ENCODE data around the gene MYL5. TPM values are rescaled to one million over a fixed set of nuclear protein-coding genes. Genes with fewer than 3 reads are reported as not detected.

MYL5 gene
- total and polyA plus RNA-seq, 2 of the 13 experiments (the other 11 are each of a cell fraction or from before 2014, with no cell fraction given): 6.5 to 16.0 TPM

DNA sequence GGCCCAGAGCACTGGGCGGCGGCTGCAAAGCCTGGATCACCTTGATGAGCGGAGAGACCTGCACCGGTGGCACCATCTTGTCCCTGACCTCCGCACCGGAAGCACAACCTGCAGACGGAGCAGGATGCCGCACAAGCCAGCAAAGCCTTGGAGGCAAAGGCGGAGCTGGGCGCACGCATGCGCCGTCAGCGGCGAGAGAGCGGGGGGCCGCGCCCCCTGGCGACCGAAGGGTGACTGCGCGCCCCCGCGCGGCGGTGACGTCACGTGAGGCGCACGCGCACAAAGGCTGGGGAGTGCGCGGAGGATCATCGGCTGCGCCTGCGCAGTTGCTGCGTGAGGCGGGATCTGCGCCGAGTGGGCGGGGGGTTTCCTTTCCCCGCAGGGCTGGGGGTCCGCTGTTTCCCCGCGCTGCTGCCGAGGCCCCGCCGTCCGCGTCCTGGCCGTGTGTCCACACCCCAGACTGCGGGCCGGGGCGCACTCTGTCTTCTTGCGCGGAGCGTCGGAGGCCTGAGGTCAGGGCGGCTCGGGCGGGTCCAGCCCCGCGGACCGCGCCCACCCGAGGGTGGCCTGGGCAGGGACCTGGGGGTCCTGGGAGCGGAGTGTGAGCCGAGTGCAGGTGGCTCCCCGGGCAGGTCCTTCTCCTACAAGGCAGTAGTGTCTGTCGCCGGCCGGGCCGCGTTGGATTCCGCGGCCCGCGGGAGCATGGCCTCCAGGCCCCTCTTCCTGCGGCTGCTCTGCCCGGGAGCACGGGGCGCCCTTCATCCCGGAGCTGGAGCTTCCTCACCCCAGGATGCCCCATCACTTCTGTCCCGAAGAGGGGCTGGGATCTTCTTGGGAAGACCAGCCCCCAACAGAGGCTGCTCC, at the start of gene MYL5, which contains the start of gene ATP5ME (continued):
- TF ChIP-seq ZNF839 (CRISPR knock-in tag; IDR thresholded peaks at IDR 0.05; ENCODE audit: borderline replicate concordance) (no peak), FOXO1 (CRISPR knock-in tag; IDR thresholded peaks at IDR 0.05) (no peak; the same call in 1 of the 2 replicates), PTBP1 (IDR thresholded peaks at IDR 0.05; ENCODE audit: low read depth, low read length, poor library complexity, severe bottlenecking) (no peak), TBX3 (IDR thresholded peaks at IDR 0.05; ENCODE audit: borderline replicate concordance) (no peak), GTF2F1 (IDR thresholded peaks at IDR 0.05; ENCODE audit: low read length) (no peak), SIN3A (IDR thresholded peaks at IDR 0.05; ENCODE audit: borderline replicate concordance, low read depth, low read length) (peak; percentile 54; the same call in 1 of the 2 replicates), ATF7-NPFF (CRISPR knock-in tag; IDR thresholded peaks at IDR 0.05; ENCODE audit: low read depth) (no peak), HES4 (CRISPR knock-in tag; IDR thresholded peaks at IDR 0.05; ENCODE audit: borderline replicate concordance) (peak; percentile 77; the same call in 1 of the 2 replicates), KDM4B (CRISPR knock-in tag; IDR thresholded peaks at IDR 0.05) (0 out of 2 replicates have a peak, but pooled peaks have one; percentile 19), ZNF616 (CRISPR knock-in tag; IDR thresholded peaks at IDR 0.05; ENCODE audit: low read depth) (peak; percentile 77), SMYD3 (CRISPR knock-in tag; IDR thresholded peaks at IDR 0.05) (no peak), SMC3 (IDR thresholded peaks at IDR 0.05; ENCODE audit: low read length) (peak; percentile 27; the same call in 1 of the 2 replicates), NFE2L2 (IDR thresholded peaks at IDR 0.05; ENCODE audit: low read length) (no peak), TARDBP (CRISPR knock-in tag; IDR thresholded peaks at IDR 0.05) (peak; percentile 74; the same call in 1 of the 2 replicates), ZSCAN5A (CRISPR knock-in tag; IDR thresholded peaks at IDR 0.05; ENCODE audit: borderline replicate concordance) (no peak), BRD4 (CRISPR knock-in tag; IDR thresholded peaks at IDR 0.05) (peak; percentile 21; the same call in 1 of the 2 replicates), DPF2 (CRISPR knock-in tag; IDR thresholded peaks at IDR 0.05; ENCODE audit: borderline replicate concordance, low read depth) (no peak), ZNF850 (CRISPR knock-in tag; conservative IDR thresholded peaks at IDR 0.05) (peak; percentile 74; the same call in 1 of the 2 replicates), SATB2 (CRISPR knock-in tag; IDR thresholded peaks at IDR 0.05) (no peak), SUZ12 (IDR thresholded peaks at IDR 0.05; ENCODE audit: low read depth, low read length) (no peak), CBX1 (IDR thresholded peaks at IDR 0.05; ENCODE audit: low read depth) (peak; percentile 55), SRSF1 (optimal IDR thresholded peaks at IDR 0.05; ENCODE audit: low read depth, low read length) (no peak), ELK4 (CRISPR knock-in tag; IDR thresholded peaks at IDR 0.05; ENCODE audit: borderline replicate concordance) (no peak), NONO (IDR thresholded peaks at IDR 0.05) (no peak), NONO (CRISPR knock-in tag; conservative IDR thresholded peaks at IDR 0.05) (peak; percentile 90), ETV6 (CRISPR knock-in tag; conservative IDR thresholded peaks at IDR 0.05) (peak; percentile 57; the same call in 1 of the 2 replicates), KLF12 (CRISPR knock-in tag; IDR thresholded peaks at IDR 0.05; ENCODE audit: borderline replicate concordance) (no peak; the same call in none of the 2 replicates)
